H9 (cell line): ENCODE measurements around the gene CLIC6. TPM values are rescaled to one million over a fixed set of nuclear protein-coding genes. Genes with fewer than 3 reads are reported as not detected.

Source experiments
- DNase-seq: peaks from one replicate; pipeline ENCODE4 v3.0.0-alpha.2; 2017
- H2AFZ ChIP-seq: one replicate; pipeline ENCODE4 v1.6.1; 2013; ENCODE audit warnings: mild to moderate bottlenecking, low read length, control low read depth, moderate library complexity
- H2AK5ac ChIP-seq: 2 replicates; pipeline ENCODE4 v1.6.1; 2013; ENCODE audit warnings: low read length, control low read depth, mixed read lengths; ENCODE audit not compliant: insufficient read length
- H2BK120ac ChIP-seq: one replicate; pipeline ENCODE4 v1.6.1; 2013; ENCODE audit warnings: low read depth, mild to moderate bottlenecking, low read length, control low read depth, inconsistent platforms; ENCODE audit not compliant: poor library complexity, severe bottlenecking
- H2BK12ac ChIP-seq: 2 replicates; pipeline ENCODE4 v1.6.1; 2013; ENCODE audit warnings: low read length, control low read depth, mixed read lengths, low read depth; ENCODE audit not compliant: insufficient read length
- H2BK15ac ChIP-seq: 2 replicates; pipeline ENCODE4 v1.6.1; 2013; ENCODE audit warnings: low read depth, low read length, control low read depth
- H2BK20ac ChIP-seq: one replicate; pipeline ENCODE4 v1.6.1; 2013; ENCODE audit warnings: low read depth, mild to moderate bottlenecking, low read length, control low read depth, inconsistent platforms; ENCODE audit not compliant: poor library complexity, severe bottlenecking
- H2BK5ac ChIP-seq: 2 replicates; pipeline ENCODE4 v1.6.1; 2013; ENCODE audit warnings: low read length, control low read depth, mixed read lengths; ENCODE audit not compliant: insufficient read length
- H3K14ac ChIP-seq: 2 replicates; pipeline ENCODE4 v1.6.1; 2013; ENCODE audit warnings: low read length, control low read depth; ENCODE audit not compliant: insufficient read depth
- H3K18ac ChIP-seq: 2 replicates; pipeline ENCODE4 v1.6.1; 2013; ENCODE audit warnings: low read depth, mild to moderate bottlenecking, mixed read lengths, low read length, control low read depth; ENCODE audit not compliant: insufficient read length
- H3K23ac ChIP-seq: 2 replicates; pipeline ENCODE4 v1.6.1; 2013; ENCODE audit warnings: low read length, control low read depth, mixed read lengths, low read depth; ENCODE audit not compliant: insufficient read length
- H3K23me2 ChIP-seq: 2 replicates; pipeline ENCODE4 v1.6.1; 2013; ENCODE audit warnings: low read depth, mild to moderate bottlenecking, mixed read lengths, low read length, control low read depth; ENCODE audit not compliant: insufficient read length, poor library complexity, severe bottlenecking
- H3K27ac ChIP-seq: 2 replicates; pipeline ENCODE4 v1.5.1; 2013; ENCODE audit warnings: low read length, control low read depth, mixed read lengths, low read depth; ENCODE audit not compliant: insufficient read length
- H3K27me3 ChIP-seq: 2 replicates; pipeline ENCODE4 v1.6.1; 2013; ENCODE audit warnings: low read length, control low read depth, inconsistent platforms; ENCODE audit not compliant: insufficient read depth
- H3K4ac ChIP-seq: 2 replicates; pipeline ENCODE4 v1.6.1; 2013; ENCODE audit warnings: low read depth, mild to moderate bottlenecking, control low read depth, inconsistent platforms, low read length, moderate library complexity
- H3K4me1 ChIP-seq: 2 replicates; pipeline ENCODE4 v1.6.1; 2013; ENCODE audit warnings: low read length, control low read depth, inconsistent platforms; ENCODE audit not compliant: insufficient read depth
- H3K4me2 ChIP-seq: 2 replicates; pipeline ENCODE4 v1.6.1; 2013; ENCODE audit warnings: low read length, control low read depth, mixed read lengths; ENCODE audit not compliant: insufficient read length, insufficient read depth
- H3K56ac ChIP-seq: 2 replicates; pipeline ENCODE4 v1.6.1; 2013; ENCODE audit warnings: low read depth, mild to moderate bottlenecking, mixed read lengths, low read length, control low read depth; ENCODE audit not compliant: insufficient read length
- H3K79me1 ChIP-seq: 2 replicates; pipeline ENCODE4 v1.6.1; 2013; ENCODE audit warnings: low read depth, mild to moderate bottlenecking, moderate library complexity, low read length, control low read depth, inconsistent platforms; ENCODE audit not compliant: insufficient read depth, poor library complexity, severe bottlenecking
- H3K79me2 ChIP-seq: 2 replicates; pipeline ENCODE4 v1.6.1; 2013; ENCODE audit warnings: low read length, control low read depth, inconsistent platforms; ENCODE audit not compliant: insufficient read depth
- H3K9ac ChIP-seq: 2 replicates; pipeline ENCODE4 v1.6.1; 2013; ENCODE audit warnings: low read length, control low read depth, mixed read lengths; ENCODE audit not compliant: insufficient read length; ENCODE audit errors: extremely low read depth
- H3K9me3 ChIP-seq: one replicate; pipeline ENCODE4 v1.6.1; 2013; ENCODE audit warnings: low read depth, low read length, inconsistent platforms; ENCODE audit not compliant: control insufficient read depth
- H3T11ph ChIP-seq: one replicate; pipeline ENCODE4 v1.6.1; 2013; ENCODE audit warnings: mild to moderate bottlenecking, low read length, control low read depth, inconsistent platforms
- H4K20me1 ChIP-seq: one replicate; pipeline ENCODE4 v1.6.1; 2013; ENCODE audit not compliant: control insufficient read depth, insufficient read length, insufficient read depth
- H4K5ac ChIP-seq: 2 replicates; pipeline ENCODE4 v1.6.1; 2013; ENCODE audit warnings: low read depth, mild to moderate bottlenecking, mixed read lengths, low read length, control low read depth; ENCODE audit not compliant: insufficient read length
- H4K8ac ChIP-seq: replicated peaks from 2 replicates; pipeline ENCODE4 v1.6.1; 2013; ENCODE audit warnings: low read length, control low read depth, mixed read lengths, low read depth; ENCODE audit not compliant: insufficient read length
- H4K91ac ChIP-seq: 2 replicates; pipeline ENCODE4 v1.6.1; 2013; ENCODE audit warnings: low read depth, mild to moderate bottlenecking, moderate library complexity, mixed read lengths, low read length, control low read depth; ENCODE audit not compliant: insufficient read length
- H3K27ac Mint-ChIP-seq, 3 experiments: 2 replicates in 2 of 3; 3 replicates in 1 of 3; pipeline ENCODE4 v1.8.0; 2020 to 2021; ENCODE audit warnings: mixed read lengths in 3 of 3, mild to moderate bottlenecking in 1 of 3, moderate library complexity in 1 of 3
- H3K27me3 Mint-ChIP-seq: 2 replicates; pipeline ENCODE4 v1.8.0; 2021; ENCODE audit warnings: low read depth, mild to moderate bottlenecking, moderate library complexity, mixed read lengths
- H3K36me3 Mint-ChIP-seq, 3 experiments: 2 replicates in 2 of 3; 3 replicates in 1 of 3; pipeline ENCODE4 v1.8.0; 2020 to 2021; ENCODE audit warnings: low read depth in 3 of 3, mixed read lengths in 3 of 3; ENCODE audit not compliant: insufficient read depth in 1 of 3
- H3K4me1 Mint-ChIP-seq, 2 experiments: 2 replicates each; pipeline ENCODE4 v1.8.0; 2020; ENCODE audit warnings: mixed read lengths in 2 of 2
- H3K4me3 Mint-ChIP-seq, 2 experiments: 2 replicates in 1 of 2; 3 replicates in 1 of 2; pipeline ENCODE4 v1.8.0; 2020 to 2021; ENCODE audit warnings: mild to moderate bottlenecking in 2 of 2, mixed read lengths in 2 of 2, moderate library complexity in 1 of 2
- H3K9me3 Mint-ChIP-seq, 2 experiments: 2 replicates in 1 of 2; 3 replicates in 1 of 2; pipeline ENCODE4 v1.8.0; 2020; ENCODE audit warnings: mild to moderate bottlenecking in 2 of 2, mixed read lengths in 2 of 2, moderate library complexity in 1 of 2
- WGBS: extraction: QIAGEN DNeasy Blood & Tissue Kit; methylation state at CpG from one replicate; pipeline ENCODE4 v1.1.7; 2013; ENCODE audit warnings: missing lambda C conversion rate, low lambda C conversion rate, mixed read lengths; ENCODE audit not compliant: insufficient read length; ENCODE audit errors: extremely low coverage; 5-methylcytosine and 5-hydroxymethylcytosine counted together
- total RNA-seq: library from RNA; stranded (reverse); gene quantifications from 2 replicates; pipeline ENCODE4 v1.2.1, GENCODE V29; 2021
- TF ChIP-seq, protein P1 (sequence below): fragments of 200-600 bp; sonication (generic); conservative IDR thresholded peaks from 3 replicates; pipeline ENCODE4 v1.8.0; 2021; ENCODE audit warnings: antibody characterized with exemption, mild to moderate bottlenecking

The CLIC6 gene
- total RNA-seq, 1 experiment from 2014 or later: 1.3 TPM

DNA sequence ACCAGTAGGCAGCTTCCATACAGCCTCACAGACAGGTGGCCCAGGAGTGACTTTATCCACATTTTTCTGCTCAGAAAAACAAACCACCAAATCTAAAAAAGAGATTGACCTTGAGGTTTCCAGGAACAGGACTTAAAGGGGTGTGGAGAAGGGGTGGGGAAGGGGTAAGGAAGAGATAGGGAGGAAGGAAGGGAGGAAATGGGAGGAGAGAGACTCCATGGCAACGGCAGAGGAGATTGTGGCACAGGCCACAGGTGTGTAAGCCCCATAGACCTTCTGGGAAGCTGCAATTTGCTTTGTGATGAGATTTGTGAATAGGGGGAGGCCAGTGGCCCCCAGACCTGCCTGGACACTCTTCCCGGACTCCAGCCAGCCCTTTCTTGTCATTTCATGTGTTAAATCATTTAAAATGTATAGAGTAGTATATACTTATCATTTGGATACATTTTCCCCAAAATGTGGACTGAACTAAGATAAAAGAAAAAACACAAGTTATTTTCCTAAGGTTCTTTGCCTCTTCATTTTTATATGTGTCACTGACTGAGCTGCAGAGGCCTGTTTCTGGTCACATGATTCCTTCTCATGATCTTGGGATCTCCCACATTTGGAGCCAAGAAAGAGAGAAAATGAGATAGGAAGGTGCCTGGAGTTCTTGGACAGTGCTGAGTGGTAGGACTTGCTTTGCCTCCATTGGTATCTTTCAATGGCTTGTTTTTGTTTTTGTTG is 55.5 kb downstream of the CLIC6 start:
- Histone ChIP-seq H4K5ac (no peak overlapping the region), H3K79me2 (no peaks in the 10 kb centered on the region), H4K8ac (no peak overlapping the region), H3K23ac (no peak overlapping the region), H4K91ac (no peak overlapping the region), H3K27ac (no peak overlapping the region), H3K23me2 (no peaks in the 10 kb centered on the region), H3K4me1 (no peaks in the 10 kb centered on the region), H3K56ac (no peak overlapping the region), H3K9me3 (no peaks in the 10 kb centered on the region), H3K14ac (no peak overlapping the region), H3K4ac (no peak overlapping the region), H3K18ac (no peak overlapping the region), H2BK20ac (no peak overlapping the region), H2BK15ac (no peak overlapping the region), H2BK120ac (no peak overlapping the region), H2AK5ac (no peak overlapping the region), H4K20me1 (no peaks in the 10 kb centered on the region), H3K27me3 (no peaks in the 10 kb centered on the region), H2BK12ac (no peak overlapping the region), H2BK5ac (no peak overlapping the region), H3K9ac (no peak overlapping the region), H3T11ph (no peak overlapping the region), H3K4me2 (no peak overlapping the region), H2AFZ (no peak overlapping the region), H3K79me1 (no peaks in the 10 kb centered on the region)
- Mint-ChIP-seq H3K9me3 (no peaks in the 10 kb centered on the region), H3K4me1 (peaks cover 7 to 9% of the 10 kb centered on the region in 2 experiments), H3K27ac (no peak overlapping the region), H3K27me3 (peaks cover 4% of the 10 kb centered on the region; the same call in 1 of the 2 replicates), H3K4me3 (no peak overlapping the region), H3K36me3 (no peaks in the 10 kb centered on the region)
- TF ChIP-seq, protein P1, sequence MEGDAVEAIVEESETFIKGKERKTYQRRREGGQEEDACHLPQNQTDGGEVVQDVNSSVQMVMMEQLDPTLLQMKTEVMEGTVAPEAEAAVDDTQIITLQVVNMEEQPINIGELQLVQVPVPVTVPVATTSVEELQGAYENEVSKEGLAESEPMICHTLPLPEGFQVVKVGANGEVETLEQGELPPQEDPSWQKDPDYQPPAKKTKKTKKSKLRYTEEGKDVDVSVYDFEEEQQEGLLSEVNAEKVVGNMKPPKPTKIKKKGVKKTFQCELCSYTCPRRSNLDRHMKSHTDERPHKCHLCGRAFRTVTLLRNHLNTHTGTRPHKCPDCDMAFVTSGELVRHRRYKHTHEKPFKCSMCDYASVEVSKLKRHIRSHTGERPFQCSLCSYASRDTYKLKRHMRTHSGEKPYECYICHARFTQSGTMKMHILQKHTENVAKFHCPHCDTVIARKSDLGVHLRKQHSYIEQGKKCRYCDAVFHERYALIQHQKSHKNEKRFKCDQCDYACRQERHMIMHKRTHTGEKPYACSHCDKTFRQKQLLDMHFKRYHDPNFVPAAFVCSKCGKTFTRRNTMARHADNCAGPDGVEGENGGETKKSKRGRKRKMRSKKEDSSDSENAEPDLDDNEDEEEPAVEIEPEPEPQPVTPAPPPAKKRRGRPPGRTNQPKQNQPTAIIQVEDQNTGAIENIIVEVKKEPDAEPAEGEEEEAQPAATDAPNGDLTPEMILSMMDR: no peak
- no peak for DNase-seq
- no CpG with 5 or more reads among the region's 2 CpGs for WGBS
